AG20443 (cell line): Measurements from ENCODE around the gene GRAP.

ENCODE experiments used
- DNase-seq: peaks from one replicate; pipeline ENCODE4 v3.0.0; 2012; ENCODE audit warnings: low spot score, mixed read lengths

Gene GRAP

DNA sequence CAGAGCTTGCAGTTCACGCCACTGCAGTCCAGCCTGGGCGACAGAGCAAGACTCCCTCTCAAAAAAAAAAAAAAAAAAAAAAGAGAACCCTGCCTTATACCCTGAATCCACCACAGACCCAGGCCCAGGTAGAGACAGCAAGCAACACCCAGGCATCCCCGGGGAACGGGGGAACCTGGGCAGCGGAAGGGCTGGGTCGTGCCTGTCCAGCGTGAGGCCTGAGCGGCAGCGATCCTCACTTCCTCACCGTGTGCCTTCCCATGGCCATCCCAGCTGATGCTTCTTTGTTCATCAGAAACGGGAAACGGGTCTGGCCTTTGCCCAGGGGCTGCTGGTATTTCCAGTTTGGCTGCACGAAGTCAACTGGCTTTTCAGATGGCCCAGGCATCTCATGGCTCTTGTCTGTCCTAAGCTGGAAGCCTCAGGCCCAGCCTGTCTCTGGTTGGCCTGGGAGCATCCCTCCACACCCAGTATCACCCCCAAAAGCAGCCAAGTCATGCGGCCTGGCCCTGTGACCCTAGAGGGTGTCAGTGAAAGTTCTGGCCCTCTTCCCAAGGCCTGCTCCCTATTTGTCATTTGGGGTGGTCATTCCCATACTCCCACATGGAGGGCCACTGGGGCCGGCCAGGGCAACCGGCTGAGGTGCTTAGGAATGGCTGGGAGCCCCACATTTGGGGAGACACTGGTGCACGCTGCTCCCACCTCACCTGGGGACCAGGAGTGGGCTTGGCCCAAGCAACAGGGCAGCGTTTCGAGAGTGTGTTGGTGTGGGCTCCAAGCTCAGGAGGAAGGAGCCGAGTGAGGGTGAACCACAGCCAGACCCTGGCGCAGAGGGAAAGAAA is 62.3 kb downstream of the GRAP start:
- DNase-seq, result no peak

DNA sequence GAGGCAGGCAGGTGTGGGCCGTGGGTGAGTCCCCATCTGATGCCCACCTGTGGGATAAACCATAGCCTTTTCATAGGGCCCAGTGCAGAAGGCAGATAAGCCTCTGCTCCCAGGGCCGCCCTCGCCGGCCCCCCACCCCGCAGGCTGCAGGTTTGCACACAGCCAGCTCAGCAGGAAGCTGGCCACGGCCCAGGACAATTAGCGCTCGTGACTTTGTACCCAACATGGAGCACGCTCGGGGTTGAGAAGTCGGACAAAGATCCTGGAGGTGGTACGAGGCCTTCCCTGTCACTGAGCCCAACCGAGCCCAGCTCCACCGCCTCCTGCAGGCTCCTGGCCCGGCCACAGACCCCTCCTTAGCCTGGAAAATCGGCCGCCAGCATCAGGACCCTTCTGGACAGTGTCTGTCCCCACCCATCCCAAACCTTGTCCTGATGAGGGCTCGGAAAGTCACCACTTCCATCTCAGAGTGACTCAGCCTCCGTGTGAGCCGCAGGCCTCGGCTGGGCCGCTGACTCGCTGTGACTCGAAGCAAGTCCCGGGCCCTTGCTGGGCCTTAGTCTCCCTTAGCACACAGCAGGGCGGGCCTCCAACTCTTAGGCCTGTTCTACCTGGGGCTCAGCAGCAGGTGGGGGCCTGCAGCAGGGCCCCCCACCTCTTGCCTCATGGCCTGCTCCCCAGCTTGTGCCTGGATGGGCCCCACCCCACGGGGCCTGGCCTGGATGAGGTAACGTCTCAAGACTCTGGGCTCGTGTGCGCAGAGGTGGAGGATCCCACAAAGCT is 64.9 kb downstream of the GRAP start:
- DNase-seq, result peak; percentile 94

DNA sequence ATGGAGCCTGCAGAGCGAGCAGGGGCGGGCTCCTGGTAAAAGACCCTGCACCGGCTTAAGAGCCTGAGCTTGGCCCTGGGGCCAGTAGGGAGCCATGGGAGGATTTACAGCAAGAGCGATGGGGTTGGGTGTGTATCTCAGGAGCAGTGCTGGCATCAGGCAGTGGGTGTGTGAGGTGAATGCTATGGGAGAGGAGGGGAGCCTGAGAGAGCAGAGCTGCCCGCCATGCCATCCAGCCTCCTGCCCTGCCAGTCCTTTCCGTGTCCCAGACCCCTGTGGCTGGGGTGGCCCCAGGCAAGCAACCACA is 65.5 kb downstream of the GRAP start:
- DNase-seq, result no peak

DNA sequence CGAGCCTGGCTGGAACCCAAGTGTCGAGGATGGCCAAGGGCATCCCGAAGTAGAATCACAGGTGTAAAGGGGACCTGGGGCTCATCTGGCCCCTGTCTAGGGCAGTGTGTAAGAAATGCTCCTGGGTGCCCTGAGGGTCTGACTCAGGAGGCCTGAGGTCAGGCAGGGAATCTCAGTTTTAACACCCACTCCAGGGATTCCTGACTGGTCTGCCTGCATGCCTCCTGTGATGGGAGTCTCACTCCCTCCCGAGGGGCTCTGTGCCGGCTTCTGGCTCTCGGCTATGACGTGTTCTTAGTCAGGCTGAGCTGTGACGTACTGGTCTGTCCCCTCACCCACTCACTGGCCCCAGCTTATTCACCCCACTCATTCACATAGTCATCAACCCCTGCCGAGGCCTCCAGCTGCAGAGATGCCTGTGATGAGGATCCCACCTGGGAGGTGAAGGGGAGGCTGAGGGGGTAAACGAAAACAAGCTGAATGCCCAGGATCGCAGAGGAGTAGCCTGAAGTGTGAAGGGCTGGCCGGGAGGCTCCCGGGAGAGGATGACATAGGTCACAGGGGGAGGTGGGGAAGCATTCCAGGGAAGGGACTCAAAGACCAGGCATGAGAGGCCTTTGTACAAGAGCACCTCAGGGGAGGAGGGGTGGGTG is 65.9 kb downstream of the GRAP start:
- DNase-seq, result peak; percentile 51

DNA sequence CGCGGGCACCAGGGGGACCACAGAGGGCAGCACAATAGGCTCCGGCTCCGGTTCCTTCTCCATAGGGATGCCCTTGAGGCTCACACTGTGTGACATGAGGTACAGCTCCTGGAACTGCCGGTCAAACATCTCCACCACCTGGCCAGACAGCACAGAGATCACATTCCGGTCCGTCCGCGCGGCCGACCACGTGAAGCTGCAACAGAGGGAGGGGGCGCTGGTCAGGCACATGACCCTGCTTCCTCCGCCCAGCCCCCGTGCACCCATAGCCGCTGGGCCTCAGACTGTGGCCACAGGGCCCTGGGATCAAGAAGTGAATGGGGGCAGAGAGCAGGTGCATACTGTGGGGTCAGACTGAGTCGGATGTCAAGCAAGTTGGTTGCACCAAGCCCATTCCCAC is 68.1 kb downstream of the GRAP start:
- no peak for DNase-seq

DNA sequence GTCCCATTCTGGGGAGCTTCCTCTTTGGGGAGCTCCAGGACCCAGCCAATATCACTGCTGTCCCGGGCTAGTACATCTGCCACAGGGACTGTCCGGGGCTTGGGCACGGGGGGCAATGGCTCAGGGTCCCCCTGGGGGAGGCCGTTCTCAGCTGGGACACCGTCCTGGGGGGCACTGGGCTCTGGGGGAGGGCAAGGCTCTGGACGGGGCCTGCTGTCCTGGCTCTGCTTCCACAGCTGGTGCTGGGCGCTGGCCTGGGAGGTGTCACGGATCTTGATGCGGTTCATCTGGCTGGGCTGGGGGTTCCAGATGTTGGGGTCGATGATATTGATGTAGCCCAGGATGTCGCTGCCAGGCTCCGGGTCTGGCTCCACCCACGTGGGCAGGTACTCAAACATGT is 68.7 kb downstream of the GRAP start:
- DNase-seq, result no peak

DNA sequence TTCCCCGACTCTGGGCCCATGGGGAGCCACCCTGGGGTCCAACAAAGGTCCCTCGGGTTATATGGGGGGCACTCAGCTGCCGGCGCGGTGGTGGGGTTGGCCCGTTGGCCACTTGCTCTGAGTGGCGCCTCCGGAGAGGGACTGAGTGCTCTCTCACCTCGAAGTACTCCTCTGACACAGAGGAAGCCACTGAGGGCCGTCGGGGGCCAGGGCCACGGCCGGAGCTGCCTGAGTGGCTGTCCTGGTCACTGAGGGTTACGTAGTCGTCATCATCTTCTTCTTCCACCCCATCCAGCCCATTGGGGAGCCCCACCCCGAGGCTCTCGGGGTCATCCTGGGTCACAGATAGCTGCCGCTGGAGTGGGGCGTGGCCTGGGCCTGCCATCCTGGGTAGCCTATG is 69.1 kb downstream of the GRAP start:
- DNase-seq, result no peak

DNA sequence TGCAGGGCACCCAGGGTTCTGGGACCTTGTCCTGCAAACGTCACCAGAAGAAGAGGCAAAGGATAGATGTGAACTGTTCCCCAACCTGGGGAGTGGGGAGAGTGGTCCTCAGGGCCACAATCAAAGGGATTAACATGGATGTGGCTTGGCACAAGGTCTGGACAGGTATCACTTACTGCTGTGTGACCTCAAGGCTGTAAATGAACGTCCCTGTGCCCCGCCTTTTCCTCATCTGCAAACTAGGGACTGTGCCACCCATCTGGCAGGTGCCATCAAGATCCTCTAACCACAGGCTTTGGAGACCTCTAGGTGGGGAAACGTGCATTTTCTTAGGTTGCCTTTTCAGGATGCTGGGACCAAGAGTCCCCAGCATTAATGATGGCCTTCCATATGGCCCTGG is 69.7 kb downstream of the GRAP start:
- no peak for DNase-seq

DNA sequence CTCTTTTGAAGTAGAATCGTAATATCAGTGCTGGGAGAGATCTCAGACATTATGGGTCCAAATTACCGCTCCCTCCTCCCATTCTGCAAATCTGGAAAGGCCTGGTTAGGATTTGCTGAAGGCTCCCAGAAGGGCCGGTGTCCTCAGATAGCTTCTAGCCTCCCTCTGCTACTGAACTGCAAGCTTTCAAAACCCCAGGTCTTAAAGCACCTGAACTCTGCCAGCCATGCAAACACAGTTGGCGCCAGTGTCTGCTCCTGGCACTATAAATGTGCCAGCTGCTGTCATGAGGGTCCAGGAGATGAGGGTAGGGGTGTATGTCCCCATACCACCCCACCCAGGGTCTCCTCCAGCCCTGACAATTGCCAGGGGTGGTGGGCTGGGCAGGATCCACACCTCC is 70.6 kb downstream of the GRAP start:
- no peak for DNase-seq

DNA sequence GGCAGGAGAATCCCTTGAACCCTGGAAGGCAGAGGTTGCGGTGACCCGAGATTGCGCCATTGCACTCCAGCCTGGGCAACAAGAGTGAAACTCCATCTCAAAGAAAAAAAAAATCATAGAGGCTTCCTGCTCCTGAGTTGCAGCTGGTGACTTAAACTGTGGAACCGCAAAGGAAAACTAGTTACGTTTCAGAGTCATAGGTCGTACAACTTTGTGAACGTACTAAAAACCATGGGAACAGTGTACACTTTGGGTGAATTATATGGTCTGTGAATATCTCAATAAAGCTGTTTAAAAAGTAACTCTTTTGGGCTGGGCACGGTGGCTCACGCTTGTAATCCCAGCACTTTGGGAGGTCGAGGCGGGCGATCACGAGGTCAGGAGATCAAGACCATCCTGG is 71.2 kb downstream of the GRAP start:
- no peak for DNase-seq

DNA sequence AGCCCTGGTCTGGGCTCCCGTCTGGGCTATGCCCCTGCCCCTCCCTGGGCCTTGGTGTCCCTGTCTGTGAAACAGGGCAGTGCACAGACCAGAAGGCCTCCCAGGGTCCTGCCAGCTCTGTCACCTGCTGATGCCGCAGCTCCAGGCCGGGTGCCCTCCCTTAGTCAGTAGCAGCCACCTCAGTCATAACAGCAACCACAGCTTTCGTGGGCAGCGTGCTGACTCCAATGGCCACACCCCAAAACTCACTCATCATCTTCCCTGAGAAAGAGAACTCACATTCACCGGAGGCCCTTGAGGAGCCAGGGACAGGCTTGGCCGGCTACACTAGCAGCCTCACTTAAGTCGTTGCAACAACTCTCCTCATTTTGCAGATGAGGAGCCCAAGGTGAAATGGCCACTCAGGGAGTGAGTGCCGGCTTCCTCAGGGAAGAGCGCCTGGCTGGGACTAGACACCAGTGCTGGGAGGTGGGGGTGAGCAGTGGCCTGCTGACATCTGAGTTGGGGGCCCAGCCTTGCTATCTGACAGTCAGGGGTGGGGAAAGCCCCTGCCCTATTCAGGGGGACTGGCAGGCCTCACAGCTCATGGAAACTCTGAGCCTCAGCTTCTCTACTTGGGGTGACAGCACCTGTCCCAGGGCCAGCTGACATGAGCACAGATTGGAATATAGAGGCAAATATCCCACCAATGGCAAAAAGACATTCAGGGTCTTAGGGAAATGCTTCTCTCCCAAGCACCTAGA is 72.2 kb downstream of the GRAP start:
- peak; percentile 52 for DNase-seq

DNA sequence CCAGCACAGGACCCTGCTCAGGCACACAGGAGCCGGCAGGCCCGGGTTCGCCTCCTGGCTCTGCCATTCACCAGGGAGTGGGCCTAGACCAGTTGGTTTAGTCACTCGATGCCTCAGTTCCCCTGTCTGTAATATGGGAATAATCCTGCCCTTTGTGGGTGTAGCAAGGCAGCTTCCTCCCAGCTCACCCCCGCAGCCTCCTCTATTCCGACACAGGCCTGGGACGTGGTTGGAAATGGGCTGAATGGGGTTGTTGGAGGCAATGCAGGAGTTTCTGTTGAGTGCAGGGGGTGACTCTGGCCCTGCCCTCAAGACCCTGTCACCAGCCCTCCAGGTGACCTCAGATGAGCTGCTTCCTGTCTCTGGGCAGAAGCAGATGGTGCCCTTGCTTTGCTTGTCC is 75.0 kb downstream of the GRAP start:
- DNase-seq, result no peak
